ENCODE data around the gene VKORC1.
"Not testable (repeated sequence)": the region's sequence is repeated elsewhere in the genome, so short reads cannot be mapped to it uniquely, and the experiment has no call there.

Gene VKORC1

DNA sequence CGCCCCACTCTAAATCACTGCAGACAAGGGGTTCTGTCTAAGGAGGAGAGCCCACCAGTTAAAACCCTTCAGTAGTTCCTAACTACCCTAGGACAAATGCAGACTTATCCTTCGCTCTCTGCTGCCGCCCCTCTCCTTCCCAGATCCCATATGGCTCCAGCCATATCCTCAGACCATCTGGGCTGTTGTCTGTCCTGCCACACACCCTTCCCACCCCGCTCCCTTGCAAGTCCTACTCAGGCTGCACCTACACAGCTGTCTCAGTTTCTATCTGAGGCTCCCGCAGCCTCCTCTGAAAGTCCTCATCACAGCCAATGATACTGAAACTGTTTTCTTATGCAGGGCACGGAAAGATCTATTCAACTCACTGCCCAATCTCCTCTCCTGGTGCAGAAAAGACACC, 12.9 kb upstream of the VKORC1 start:
- DNase-seq (ENCODE audit: low read depth) = no peak

DNA sequence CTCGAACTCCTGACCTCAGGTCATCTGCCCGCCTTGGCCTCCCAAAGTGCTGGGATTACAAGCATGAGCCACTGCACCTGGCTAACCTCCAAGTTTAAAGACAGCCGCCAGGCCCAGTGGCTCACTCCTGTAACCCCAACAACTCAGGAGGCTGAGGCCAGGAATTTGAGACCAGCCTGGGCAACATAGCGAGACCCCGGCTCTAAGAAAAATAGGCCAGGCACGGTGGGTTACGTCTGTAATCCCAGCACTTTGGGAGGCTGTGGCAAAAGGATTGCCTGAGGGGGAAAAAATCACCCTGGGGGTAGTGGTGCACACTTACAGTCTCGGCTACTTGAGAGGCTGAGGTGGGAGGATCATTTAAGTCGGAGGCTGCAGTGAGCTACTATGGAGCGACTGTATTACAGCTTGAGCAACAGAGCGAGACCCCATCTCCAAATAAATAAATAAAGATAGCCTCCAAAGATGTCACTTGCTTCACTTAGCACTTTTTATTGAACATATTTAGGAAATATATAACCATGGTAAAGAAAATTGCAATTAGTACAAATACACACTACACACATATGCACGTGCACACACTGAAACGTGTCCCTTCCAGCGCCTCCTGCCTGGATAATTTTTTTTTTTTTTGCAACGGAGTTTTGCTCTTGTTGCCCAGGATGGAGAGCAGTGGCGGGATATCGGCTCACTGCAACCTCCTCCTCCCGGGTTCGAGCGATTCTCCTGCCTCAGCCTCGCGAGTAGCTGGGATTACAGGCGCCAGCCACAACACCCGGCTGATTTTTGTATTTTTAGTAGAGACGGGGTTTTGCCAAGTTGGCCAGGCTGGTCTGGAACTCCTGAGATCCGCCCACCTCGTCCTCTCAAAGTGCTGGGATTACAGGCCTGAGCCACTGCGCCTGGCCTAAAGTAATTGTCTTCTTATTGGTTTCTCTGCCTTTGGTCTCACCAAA, 12.2 kb upstream of the VKORC1 start:
- no peak for DNase-seq (ENCODE audit: low read depth)

DNA sequence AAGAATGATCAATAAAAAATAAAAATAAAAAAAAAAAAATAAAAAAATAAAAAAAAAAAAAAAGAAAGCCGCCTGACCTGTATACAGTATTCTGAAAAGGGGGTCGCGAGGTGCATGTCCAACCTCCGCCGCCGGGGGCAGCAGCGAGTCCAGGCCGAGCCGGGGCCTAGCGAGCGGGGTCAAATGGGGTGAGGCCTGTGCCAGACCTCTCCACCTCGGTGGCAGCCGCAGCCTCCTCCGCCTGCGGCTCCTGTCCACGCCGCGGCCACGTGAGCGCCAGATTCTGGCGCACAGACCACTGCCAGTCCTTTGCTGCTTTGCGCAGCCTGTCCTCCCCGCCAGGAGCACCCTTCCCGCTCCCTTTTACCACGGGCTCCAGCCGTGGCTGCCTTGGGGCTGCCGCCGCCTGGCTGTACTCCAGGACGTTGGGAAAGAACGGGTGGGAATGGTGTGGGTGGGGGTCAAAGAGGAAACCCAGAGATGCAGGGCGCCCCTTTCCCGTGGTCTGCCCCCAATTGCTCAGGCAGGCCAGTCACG, 11.1 kb upstream of the VKORC1 start:
- DNase-seq (ENCODE audit: low read depth) = peak; percentile 31

GRCh38 chr16:31100876-31101641, 6.5 kb upstream of the VKORC1 start:
- DNase-seq (ENCODE audit: low read depth) = not testable (repeated sequence)

GRCh38 chr16:31099860-31100638, 5.5 kb upstream of the VKORC1 start:
- no peak for DNase-seq (ENCODE audit: low read depth)

GRCh38 chr16:31094088-31094423, 541 bp downstream of the VKORC1 start:
- no peak for DNase-seq (ENCODE audit: low read depth)

GRCh38 chr16:31093132-31093703, 1.4 kb downstream of the VKORC1 start:
- no peak for DNase-seq (ENCODE audit: low read depth)

- DNase-seq (ENCODE audit: low read depth) = no peak
Measured at GRCh38 chr16:31092330-31092729, 2.3 kb downstream of the VKORC1 start.

DNA sequence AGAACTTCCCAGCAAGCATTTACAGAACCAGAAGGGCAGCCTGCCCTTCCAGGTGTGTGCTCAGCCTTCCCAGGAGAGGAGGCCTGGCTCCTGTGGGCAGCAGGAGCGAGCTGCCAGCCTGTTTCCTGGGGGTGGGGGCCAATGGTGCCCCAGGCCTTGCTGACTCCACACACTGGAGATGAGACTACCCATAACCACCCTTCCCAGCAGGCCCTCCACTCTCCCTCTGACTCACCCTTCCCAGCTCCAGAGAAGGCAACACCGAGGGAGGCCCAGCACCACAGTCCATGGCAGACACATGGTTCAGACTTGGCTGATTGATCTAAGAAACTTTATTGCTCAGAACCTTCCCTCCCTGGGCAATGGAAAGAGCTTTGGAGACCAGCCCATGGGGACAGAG, 4.1 kb downstream of the VKORC1 start:
- no peak for DNase-seq (ENCODE audit: low read depth)

GRCh38 chr16:31089199-31089598, 5.4 kb downstream of the VKORC1 start:
- DNase-seq (ENCODE audit: low read depth) = no peak

- DNase-seq (ENCODE audit: low read depth) = no peak
Measured at GRCh38 chr16:31088459-31089183, 6.0 kb downstream of the VKORC1 start, which contains the start of gene PRSS53. Gene PRSS53, minus strand, starts transcription at chr16:31088943. Its CDS starts 134 bp downstream, at chr16:31088809.

GRCh38 chr16:31087971-31088370, 6.6 kb downstream of the VKORC1 start:
- no peak for DNase-seq (ENCODE audit: low read depth)

GRCh38 chr16:31087481-31087880, 7.1 kb downstream of the VKORC1 start:
- DNase-seq (ENCODE audit: low read depth) = no peak

DNA sequence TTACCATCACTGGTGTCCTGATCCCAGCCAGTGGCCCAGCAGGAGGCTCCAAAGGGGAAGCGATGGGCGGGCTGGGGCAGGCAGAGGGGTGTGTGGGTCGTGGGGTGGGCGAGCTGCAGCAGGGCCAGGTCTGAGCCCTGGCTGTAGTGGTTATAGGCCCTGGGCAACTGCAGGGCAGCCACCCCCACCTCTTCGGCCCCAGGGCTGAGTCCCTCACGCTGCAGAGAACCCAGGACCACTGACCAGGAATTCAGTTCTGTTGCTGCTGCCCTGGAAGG, 8.0 kb downstream of the VKORC1 start:
- no peak for DNase-seq (ENCODE audit: low read depth)

- DNase-seq (ENCODE audit: low read depth) = no peak
Measured at GRCh38 chr16:31085873-31086628, 8.5 kb downstream of the VKORC1 start.

DNA sequence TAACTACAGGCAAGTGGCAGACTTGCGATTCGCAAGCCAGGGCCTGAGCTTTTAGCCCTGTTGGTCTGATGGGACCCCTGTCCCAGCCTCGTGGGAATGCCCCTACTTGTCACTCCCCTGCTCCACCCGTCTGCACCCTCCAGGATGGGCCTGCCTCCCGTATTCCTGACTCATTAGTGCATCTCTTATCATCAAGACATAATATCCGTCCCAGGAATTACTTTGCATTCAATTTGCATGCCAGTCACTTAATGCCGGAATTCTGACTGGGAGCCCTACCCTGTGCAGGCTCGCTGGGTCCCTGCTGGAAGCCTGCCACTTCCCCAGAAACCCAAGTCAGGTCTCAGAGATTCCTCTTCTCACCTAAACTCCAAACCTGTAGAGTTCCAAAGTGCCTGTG, 9.2 kb downstream of the VKORC1 start:
- DNase-seq (ENCODE audit: low read depth) = no peak

DNA sequence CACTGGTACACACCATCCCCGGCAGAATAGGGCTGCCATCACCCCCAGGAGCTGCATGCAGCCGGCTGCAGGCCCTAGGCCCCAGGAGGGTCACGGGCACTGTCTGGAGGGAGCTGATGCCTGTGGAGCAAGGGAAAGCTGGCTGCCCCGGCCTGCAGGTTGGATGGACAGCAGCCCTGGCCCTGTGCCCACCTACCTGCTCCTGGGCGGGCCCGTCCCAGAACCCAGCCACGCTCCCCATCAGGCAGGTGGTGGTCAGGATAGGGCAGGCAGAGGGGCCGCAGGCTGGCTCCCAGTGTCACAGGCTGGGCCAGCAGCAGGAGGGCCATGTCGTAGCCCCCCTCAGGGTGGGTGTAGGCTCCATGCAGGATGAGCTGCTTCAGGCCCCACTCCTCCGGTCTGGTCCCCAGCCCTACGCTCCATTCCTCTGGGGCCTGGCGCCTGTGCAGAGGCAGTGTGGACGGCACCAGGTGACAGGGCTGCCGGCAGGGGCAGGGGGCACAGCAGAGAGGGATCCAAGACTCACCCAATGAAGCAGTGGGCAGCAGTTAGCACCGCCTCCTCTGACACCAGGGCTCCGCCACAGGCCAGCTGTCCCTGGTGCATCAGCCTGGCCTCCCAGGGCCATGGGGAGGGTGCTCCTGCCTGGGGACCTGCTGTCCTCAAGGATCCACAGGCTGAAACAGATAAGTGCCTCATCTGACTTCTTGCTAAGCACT, 9.9 kb downstream of the VKORC1 start:
- DNase-seq (ENCODE audit: low read depth) = no peak

DNA sequence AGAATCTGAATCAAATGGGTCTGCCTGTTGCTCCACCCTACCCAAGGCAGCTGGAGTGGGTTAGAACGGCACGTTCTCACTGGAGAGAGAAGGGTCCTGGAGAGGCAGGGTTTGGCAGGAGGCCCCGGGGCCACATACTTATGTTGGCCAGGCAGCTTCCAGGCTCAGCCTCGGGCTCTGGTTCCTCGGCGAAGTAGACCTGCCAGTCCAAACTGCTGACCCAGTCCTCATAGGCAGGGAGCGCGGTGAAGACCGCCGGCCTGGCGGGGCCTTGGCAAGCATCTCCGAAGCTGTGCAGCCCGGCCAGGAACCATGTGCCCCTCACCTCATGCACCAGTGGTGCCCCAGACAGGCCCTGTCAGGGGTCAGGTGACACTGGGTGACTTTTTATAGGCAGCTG, 10.6 kb downstream of the VKORC1 start:
- DNase-seq (ENCODE audit: low read depth) = no peak

DNA sequence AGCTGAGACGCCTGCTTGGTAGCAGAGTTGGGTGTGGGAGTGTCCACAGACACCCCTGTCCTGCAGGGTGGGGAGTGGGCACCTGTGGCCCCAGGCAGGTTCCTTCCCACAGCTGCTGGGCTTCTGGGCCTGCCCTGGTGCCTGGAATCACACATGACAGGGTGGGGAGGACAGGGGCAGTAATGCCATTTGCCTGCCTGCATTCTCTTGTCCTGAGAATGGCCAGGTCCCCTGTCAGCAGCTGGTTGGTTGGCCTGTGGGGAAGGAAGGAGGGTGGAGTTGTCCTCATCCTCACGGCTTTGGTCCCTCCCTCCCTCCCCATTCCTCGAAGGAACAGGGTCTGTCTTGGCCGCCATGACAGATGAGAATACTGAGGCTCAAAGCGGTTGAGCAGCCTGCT, 11.0 kb downstream of the VKORC1 start:
- DNase-seq (ENCODE audit: low read depth) = no peak

DNA sequence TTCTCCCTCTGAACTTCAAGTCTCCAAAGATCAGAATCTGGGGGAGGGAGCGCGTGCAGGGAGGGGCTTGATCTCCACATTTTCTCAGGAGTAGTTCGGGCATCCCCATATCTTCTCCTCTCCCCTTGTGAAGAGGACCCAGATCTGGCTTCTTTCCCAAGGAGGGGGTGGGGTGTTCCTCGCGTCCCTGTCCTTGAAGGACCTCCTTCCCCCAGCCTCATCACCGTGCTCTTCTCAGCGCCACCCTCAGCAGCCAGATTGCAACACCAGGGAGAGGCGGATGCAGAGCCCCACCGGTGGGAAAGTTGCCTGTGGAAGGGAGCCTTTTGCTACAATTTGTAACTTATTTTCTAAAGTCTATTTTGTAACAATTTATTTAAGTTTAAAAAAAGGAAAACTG, 11.5 kb downstream of the VKORC1 start:
- DNase-seq (ENCODE audit: low read depth) = no peak
